Endothelial cell of umbilical vein (primary cell): Measurements from ENCODE around the gene NEDD4L. TPM values are rescaled to one million over a fixed set of nuclear protein-coding genes. Genes with fewer than 3 reads are reported as not detected.

Source experiments
- BruUV-seq: library from RNA; stranded (reverse); fragments of 400-500 nt; replicated peaks from 2 replicates; lab custom pipeline; 2021; lab: Mats Ljungman, UMichigan
- CTCF ChIA-PET: fragments of 300-600, 350-600 bp; sonication (Branson Sonifier 250); formaldehyde crosslinking; loops from one replicate; lab custom pipeline; 2021; ENCODE audit warnings: antibody characterized with exemption, inconsistent platforms; lab: Charles Lee
- POLR2A ChIA-PET: fragments of 300-600, 350-600 bp; sonication (Branson Sonifier 250); formaldehyde crosslinking; loops from one replicate; lab custom pipeline; 2021; ENCODE audit warnings: antibody characterized with exemption, inconsistent platforms; lab: Charles Lee
- DNase-seq: peaks from one replicate; pipeline ENCODE4 v3.0.0-alpha.2; 2011; ENCODE audit warnings: low read depth, low spot score
- FAIRE-seq: peaks from 2 replicates; lab custom pipeline; 2011; peaks lifted over from hg19 to GRCh38; lab: Jason Lieb, UNC
- H2AFZ ChIP-seq: 2 replicates; pipeline ENCODE4 v1.6.0; 2012; ENCODE audit warnings: low read depth, low read length, control low read depth, inconsistent platforms
- H3K27ac ChIP-seq: 2 replicates; pipeline ENCODE4 v1.5.1; 2011; ENCODE audit warnings: low read depth, mild to moderate bottlenecking, control low read depth, low read length, moderate library complexity; ENCODE audit not compliant: insufficient read depth
- H3K27me3 ChIP-seq, 2 experiments: 2 replicates each; pipeline versions ENCODE4 v1.6.0 to v1.6.1; 2011; ENCODE audit warnings: low read length in 2 of 2, mixed read lengths in 1 of 2; ENCODE audit not compliant: control insufficient read depth in 2 of 2, insufficient read depth in 2 of 2
- H3K36me3 ChIP-seq, 2 experiments: 2 replicates in 1 of 2; 3 replicates in 1 of 2; pipeline ENCODE4 v1.5.1; 2011; ENCODE audit warnings: low read length in 2 of 2, mild to moderate bottlenecking in 1 of 2, moderate library complexity in 1 of 2; ENCODE audit not compliant: control insufficient read depth in 2 of 2, insufficient read depth in 2 of 2; ENCODE audit errors: extremely low read depth in 1 of 2
- H3K4me1 ChIP-seq: 3 replicates; pipeline ENCODE4 v1.5.1; 2011; ENCODE audit warnings: mild to moderate bottlenecking, low read length; ENCODE audit not compliant: control insufficient read depth, insufficient read depth; ENCODE audit errors: extremely low read depth
- H3K4me2 ChIP-seq: 2 replicates; pipeline ENCODE4 v1.6.1; 2011; ENCODE audit warnings: low read length, control low read depth, mixed read lengths; ENCODE audit not compliant: insufficient read depth
- H3K4me3 ChIP-seq, 3 experiments: fragments of 200-600 bp in 1 of 3; sonication (generic), shearing (Covaris generic) in 1 of 3; replicated peaks in 1 of 3; 2 replicates each; pipeline ENCODE4 v1.5.1; 2011 to 2016; ENCODE audit warnings: control low read depth in 3 of 3, low read length in 3 of 3, mild to moderate bottlenecking in 2 of 3, inconsistent platforms in 1 of 3, low read depth in 1 of 3, moderate library complexity in 1 of 3; ENCODE audit not compliant: insufficient read depth in 1 of 3
- H3K79me2 ChIP-seq: 2 replicates; pipeline ENCODE4 v1.6.0; 2012; ENCODE audit warnings: low read length, inconsistent platforms; ENCODE audit not compliant: control insufficient read depth, insufficient read depth
- H3K9ac ChIP-seq: replicated peaks from 2 replicates; pipeline ENCODE3; 2011; ENCODE audit warnings: low read length, control low read depth; ENCODE audit not compliant: insufficient read depth; ENCODE audit errors: extremely low read depth
- H3K9me1 ChIP-seq: replicated peaks from 3 replicates; pipeline ENCODE4 v1.6.0; 2011; ENCODE audit warnings: mild to moderate bottlenecking, low read length; ENCODE audit not compliant: control insufficient read depth, insufficient read depth; ENCODE audit errors: extremely low read depth
- H3K9me3 ChIP-seq: replicated peaks from 2 replicates; pipeline ENCODE4 v1.5.1; 2012; ENCODE audit warnings: low read length, inconsistent platforms; ENCODE audit not compliant: control insufficient read depth, insufficient read depth
- H4K20me1 ChIP-seq: replicated peaks from 2 replicates; pipeline ENCODE3; 2011; ENCODE audit warnings: mild to moderate bottlenecking, low read length; ENCODE audit not compliant: control insufficient read depth, insufficient read depth; ENCODE audit errors: extremely low read depth
- EZH2 ChIP-seq: IDR thresholded peaks from 2 replicates; pipeline ENCODE4 v1.6.1; 2012; ENCODE audit warnings: borderline replicate concordance, low read depth, mild to moderate bottlenecking, moderate library complexity, low read length, inconsistent platforms; ENCODE audit not compliant: severe bottlenecking
- FOS ChIP-seq: IDR thresholded peaks from 2 replicates; pipeline ENCODE4 v1.6.1; 2011; ENCODE audit warnings: mild to moderate bottlenecking, low read length, moderate library complexity, borderline replicate concordance; ENCODE audit not compliant: insufficient read depth
- GATA2 ChIP-seq: IDR thresholded peaks from 2 replicates; pipeline ENCODE4 v1.7.0; 2011; ENCODE audit warnings: low read depth, mild to moderate bottlenecking, moderate library complexity, mixed read lengths, low read length; ENCODE audit not compliant: insufficient read length, insufficient read depth
- JUN ChIP-seq: IDR thresholded peaks from 2 replicates; pipeline ENCODE4 v1.6.1; 2011; ENCODE audit warnings: borderline replicate concordance, low read depth; ENCODE audit not compliant: insufficient read length, insufficient read depth
- MYC ChIP-seq: IDR thresholded peaks from one replicate; pipeline ENCODE4 v1.6.1; 2011; ENCODE audit warnings: mild to moderate bottlenecking, low read depth, low read length
- POLR2A ChIP-seq: IDR thresholded peaks from 2 replicates; pipeline ENCODE4 v1.6.1; 2012; ENCODE audit warnings: low read depth, mild to moderate bottlenecking, control low read depth, low read length
- POLR2AphosphoS5 ChIP-seq: IDR thresholded peaks from 2 replicates; pipeline ENCODE4 v1.6.1; 2012; ENCODE audit warnings: low read depth, mild to moderate bottlenecking, control low read depth, low read length, moderate library complexity; ENCODE audit not compliant: insufficient read depth
- dilution Hi-C: fragments of 300-500 bp; cut with MboI; formaldehyde crosslinking; loops from one replicate; pipeline ENCODE4 v1.15.0; 2019; ENCODE audit warnings: low sequenced_read_pairs; ENCODE audit not compliant: extremely low pct_ligation_motif_present
- intact Hi-C: fragments of 100-400 bp; cut with micrococcal nuclease; formaldehyde crosslinking; loops from one replicate; pipeline ENCODE4 v1.10.0; 2022
- polyA plus RNA-seq, 4 experiments: library from polyadenylated mRNA; depleted of rRNA in 3 of 4; stranded (reverse) in 3 of 4; unstranded in 1 of 4; fragments of >200 nt; gene quantifications; 2 replicates each; pipeline versions ENCODE4 v1.2.1 to v1.2.3, GENCODE V29; 2011 to 2012; ENCODE audit warnings: missing spikeins in 1 of 4
- total RNA-seq: library from RNA; stranded (reverse); gene quantifications from 2 replicates; pipeline ENCODE4 v1.2.3, GENCODE V29; 2021
- TF ChIP-seq, protein P1 (sequence below), 2 donors: IDR thresholded peaks; 1 replicate in 1 of 2; 2 replicates in 1 of 2; pipeline ENCODE4 v1.5.1; 2011; ENCODE audit warnings: low read length in 2 of 2, mild to moderate bottlenecking in 2 of 2, moderate library complexity in 2 of 2, control low read depth in 1 of 2, inconsistent platforms in 1 of 2, low read depth in 1 of 2; ENCODE audit not compliant: insufficient read depth in 1 of 2; ENCODE audit errors: extremely low read depth in 1 of 2
- TF ChIP-seq, protein P2 (sequence below): IDR thresholded peaks from 2 replicates; pipeline ENCODE4 v1.6.1; 2011; ENCODE audit not compliant: insufficient read depth, insufficient read length

The NEDD4L gene
- total and polyA plus RNA-seq, 2 donors (not counting 3 experiments of a cell fraction or from before 2014, with no cell fraction given): 20.5 to 78.9 TPM

DNA sequence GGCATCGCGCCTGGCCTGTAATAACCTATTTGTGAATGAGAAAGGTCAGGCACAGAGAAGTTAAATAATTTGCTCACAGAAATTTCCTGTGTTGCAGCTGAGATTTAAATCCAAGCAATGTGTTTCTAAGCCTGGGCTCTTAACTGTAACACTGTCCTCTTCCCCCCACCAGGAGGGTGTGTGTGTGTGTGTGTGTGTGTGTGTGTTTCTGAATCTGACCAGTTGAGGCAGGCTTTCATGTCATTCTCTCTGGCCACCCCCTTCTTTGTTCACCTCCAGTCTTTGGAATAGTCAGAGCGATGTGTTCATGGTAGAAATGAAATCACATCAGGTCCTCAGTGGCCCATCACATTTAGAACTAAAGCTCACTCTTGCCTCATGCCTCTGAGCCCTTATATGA, 81.2 kb downstream of the NEDD4L start:
- no peaks in the 10 kb centered on the region for H4K20me1 ChIP-seq
- H2AFZ ChIP-seq: no peak overlapping the region
- H3K79me2 ChIP-seq: no peaks in the 10 kb centered on the region
- dilution Hi-C loops (no loop called here), intact Hi-C loops (no loop called here)
- CTCF ChIA-PET: interaction anchor here (1.1 to 5.7 kb wide), 5 partner anchors 10 to 83 kb away, joined by 3 to 132 read pairs (median 6); partner anchors contain the start of gene NEDD4L
- no peaks in the 10 kb centered on the region for H3K9me1 ChIP-seq
- no TSS peak for BruUV-seq
- DNase-seq (no peak), FAIRE-seq (no peak)
- H3K4me1 ChIP-seq: no peaks in the 10 kb centered on the region
- H3K9ac ChIP-seq: no peak overlapping the region
- POLR2A ChIA-PET: no interaction called here
- H3K4me3 ChIP-seq: no peak overlapping the region
- no peak for TF ChIP-seq POLR2A
- TF ChIP-seq, protein P1, sequence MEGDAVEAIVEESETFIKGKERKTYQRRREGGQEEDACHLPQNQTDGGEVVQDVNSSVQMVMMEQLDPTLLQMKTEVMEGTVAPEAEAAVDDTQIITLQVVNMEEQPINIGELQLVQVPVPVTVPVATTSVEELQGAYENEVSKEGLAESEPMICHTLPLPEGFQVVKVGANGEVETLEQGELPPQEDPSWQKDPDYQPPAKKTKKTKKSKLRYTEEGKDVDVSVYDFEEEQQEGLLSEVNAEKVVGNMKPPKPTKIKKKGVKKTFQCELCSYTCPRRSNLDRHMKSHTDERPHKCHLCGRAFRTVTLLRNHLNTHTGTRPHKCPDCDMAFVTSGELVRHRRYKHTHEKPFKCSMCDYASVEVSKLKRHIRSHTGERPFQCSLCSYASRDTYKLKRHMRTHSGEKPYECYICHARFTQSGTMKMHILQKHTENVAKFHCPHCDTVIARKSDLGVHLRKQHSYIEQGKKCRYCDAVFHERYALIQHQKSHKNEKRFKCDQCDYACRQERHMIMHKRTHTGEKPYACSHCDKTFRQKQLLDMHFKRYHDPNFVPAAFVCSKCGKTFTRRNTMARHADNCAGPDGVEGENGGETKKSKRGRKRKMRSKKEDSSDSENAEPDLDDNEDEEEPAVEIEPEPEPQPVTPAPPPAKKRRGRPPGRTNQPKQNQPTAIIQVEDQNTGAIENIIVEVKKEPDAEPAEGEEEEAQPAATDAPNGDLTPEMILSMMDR (IDR thresholded peaks at IDR 0.05; ENCODE audit: extremely low read depth in 1 of 2, insufficient read depth in 1 of 2, low read depth in 1 of 2, low read length in 2 of 2): no peak
- TF ChIP-seq JUN: no peak
- TF ChIP-seq, protein P2, sequence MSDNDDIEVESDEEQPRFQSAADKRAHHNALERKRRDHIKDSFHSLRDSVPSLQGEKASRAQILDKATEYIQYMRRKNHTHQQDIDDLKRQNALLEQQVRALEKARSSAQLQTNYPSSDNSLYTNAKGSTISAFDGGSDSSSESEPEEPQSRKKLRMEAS: no peak
- H3K9me3 ChIP-seq: no peaks in the 10 kb centered on the region
- no peaks in the 10 kb centered on the region for H3K36me3 ChIP-seq
- H3K4me2 ChIP-seq: no peak overlapping the region
- no peak overlapping the region for H3K27ac ChIP-seq
- no peaks in the 10 kb centered on the region for H3K27me3 ChIP-seq

DNA sequence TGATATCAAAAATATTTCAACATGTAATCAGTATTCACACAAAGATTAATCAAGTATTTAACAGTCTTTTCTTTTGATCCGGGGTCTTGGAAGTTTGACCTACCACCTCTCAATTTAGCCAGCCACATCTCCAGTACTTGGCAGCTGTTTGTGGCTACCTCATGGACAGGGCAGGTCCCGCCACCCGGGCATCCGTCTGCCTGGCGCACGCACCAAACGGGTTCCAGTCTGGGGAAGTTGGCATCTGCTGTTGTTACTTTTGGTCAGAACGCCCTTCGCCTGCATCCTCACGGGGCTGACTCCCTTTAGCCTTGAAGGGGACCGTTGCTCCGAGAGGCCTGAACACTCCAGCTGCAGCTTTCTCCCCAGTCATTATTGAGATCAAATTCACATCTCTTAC, 81.7 kb downstream of the NEDD4L start:
- dilution Hi-C loops: no loop called here
- Histone ChIP-seq H3K27ac (no peak overlapping the region), H3K27me3 (no peaks in the 10 kb centered on the region), H2AFZ (no peak overlapping the region), H3K4me3 (no peak overlapping the region), H3K79me2 (no peaks in the 10 kb centered on the region), H3K9me1 (no peaks in the 10 kb centered on the region), H3K9me3 (no peaks in the 10 kb centered on the region), H3K4me1 (no peaks in the 10 kb centered on the region), H3K4me2 (no peak overlapping the region), H3K36me3 (no peaks in the 10 kb centered on the region), H3K9ac (no peak overlapping the region), H4K20me1 (no peaks in the 10 kb centered on the region)
- BruUV-seq: no TSS peak
- CTCF ChIA-PET: interaction anchor here (0.6 to 5.7 kb wide), 6 partner anchors 10 to 84 kb away, joined by 3 to 132 read pairs (median 6); partner anchors contain the start of gene NEDD4L
- POLR2A ChIA-PET: no interaction called here
- FAIRE-seq (no peak), DNase-seq (no peak)
- intact Hi-C loops: no loop called here
- no peak for TF ChIP-seq JUN
- TF ChIP-seq, protein P1 (IDR thresholded peaks at IDR 0.05; ENCODE audit: extremely low read depth in 1 of 2, insufficient read depth in 1 of 2, low read depth in 1 of 2, low read length in 2 of 2): no peak
- TF ChIP-seq EZH2: no peak
- TF ChIP-seq MYC: no peak
- no peak for TF ChIP-seq POLR2AphosphoS5
- TF ChIP-seq, protein P2: no peak
- TF ChIP-seq FOS: no peak
- TF ChIP-seq GATA2: no peak
- no peak for TF ChIP-seq POLR2A
